ENCODE data around the gene ACBD6.

ACBD6 gene

DNA sequence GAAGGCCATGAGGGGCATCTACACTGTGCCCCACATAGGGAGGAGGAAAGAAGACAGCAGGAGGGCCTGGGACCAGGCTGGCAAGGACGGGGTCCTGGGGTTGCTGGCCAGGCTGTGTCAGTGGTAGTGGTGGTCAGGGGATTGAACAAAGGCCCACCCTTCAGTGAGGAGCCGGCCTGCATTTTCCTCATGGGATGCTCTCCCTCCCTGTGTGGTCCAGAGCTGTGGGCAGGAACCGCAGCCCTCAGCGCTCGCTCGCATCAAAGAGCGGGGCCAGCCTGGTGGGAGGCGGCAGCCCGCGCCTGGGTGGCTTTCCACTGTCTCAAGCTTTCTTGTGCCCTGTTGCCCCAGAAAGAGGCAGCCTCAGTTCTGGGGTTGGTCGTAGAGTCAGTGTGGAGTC is 247.5 kb downstream of the ACBD6 start:
- TF ChIP-seq, protein P1, sequence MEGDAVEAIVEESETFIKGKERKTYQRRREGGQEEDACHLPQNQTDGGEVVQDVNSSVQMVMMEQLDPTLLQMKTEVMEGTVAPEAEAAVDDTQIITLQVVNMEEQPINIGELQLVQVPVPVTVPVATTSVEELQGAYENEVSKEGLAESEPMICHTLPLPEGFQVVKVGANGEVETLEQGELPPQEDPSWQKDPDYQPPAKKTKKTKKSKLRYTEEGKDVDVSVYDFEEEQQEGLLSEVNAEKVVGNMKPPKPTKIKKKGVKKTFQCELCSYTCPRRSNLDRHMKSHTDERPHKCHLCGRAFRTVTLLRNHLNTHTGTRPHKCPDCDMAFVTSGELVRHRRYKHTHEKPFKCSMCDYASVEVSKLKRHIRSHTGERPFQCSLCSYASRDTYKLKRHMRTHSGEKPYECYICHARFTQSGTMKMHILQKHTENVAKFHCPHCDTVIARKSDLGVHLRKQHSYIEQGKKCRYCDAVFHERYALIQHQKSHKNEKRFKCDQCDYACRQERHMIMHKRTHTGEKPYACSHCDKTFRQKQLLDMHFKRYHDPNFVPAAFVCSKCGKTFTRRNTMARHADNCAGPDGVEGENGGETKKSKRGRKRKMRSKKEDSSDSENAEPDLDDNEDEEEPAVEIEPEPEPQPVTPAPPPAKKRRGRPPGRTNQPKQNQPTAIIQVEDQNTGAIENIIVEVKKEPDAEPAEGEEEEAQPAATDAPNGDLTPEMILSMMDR (IDR thresholded peaks at IDR 0.05; ENCODE audit: low read depth, low read length, missing control alignments): no peak
- in situ Hi-C loops (cut with HindIII; ENCODE audit: low sequenced_read_pairs): no loop called here
- DNase-seq (ENCODE audit: low read depth): no peak
- no peak overlapping the region for H3K4me3 ChIP-seq (ENCODE audit: low read depth, low read length)

DNA sequence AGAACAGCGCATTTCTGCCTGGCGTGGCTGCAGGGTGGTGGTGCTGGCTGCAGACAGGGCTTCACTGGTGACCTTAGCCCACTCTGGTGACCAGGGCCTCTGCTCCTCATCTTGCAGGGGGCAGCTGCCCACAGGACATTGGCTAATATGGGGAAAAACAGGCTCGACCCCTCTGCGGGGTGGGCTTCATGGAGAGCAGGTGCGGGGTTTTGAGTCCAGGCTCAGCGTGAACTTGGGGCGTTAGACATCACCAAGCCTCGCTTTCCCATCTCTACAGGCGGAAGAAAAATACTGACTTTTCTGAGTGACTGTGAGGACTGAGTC is 247.9 kb downstream of the ACBD6 start:
- TF ChIP-seq, protein P1 (IDR thresholded peaks at IDR 0.05; ENCODE audit: low read depth, low read length, missing control alignments): no peak
- in situ Hi-C loops (cut with HindIII; ENCODE audit: low sequenced_read_pairs): no loop called here
- no peak for DNase-seq (ENCODE audit: low read depth)
- H3K4me3 ChIP-seq (ENCODE audit: low read depth, low read length): no peak overlapping the region

DNA sequence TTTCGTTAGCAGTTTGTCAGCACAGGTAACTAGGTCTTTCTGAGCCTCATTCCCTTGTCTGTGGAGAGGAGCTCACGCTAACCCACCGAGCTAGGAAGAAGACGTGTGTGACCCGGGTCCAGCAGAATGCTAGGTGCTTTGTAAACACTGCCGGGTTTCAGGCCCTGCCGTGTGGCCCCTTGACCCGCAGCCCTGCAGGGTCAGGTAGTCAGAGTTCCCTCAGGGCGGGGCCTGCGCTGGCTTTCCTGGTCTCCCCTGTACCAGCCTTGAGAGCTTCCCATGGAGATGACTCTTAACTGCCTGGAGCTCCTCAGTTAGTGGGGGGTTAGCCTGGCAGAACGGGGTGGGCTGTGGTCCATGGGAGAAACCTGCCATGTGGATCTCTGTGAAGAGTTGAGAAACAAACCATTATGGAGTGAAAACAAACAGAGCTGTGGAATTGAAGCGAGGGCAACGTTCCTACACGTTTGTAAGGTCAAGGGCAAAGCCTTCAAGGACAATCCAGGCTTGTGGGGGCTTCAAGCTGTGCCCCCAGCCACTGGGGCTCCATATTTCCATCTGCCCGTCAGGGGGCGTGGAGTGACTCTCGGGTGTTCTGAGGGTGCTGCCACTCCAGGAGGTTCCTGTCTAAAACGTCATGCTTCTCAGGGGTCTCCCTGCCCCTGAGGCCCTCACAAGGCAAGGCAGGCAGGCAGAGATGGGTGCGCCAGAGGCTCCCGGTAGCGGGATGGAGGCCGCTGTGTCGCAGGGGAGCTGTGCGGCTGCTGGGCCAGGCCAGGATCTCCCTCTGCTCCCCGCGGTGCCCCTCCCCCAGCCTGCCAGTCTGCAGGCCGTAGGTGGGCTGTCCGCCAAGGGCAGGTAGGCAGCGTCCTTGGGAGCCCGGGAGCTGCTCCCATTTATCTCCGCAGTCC is 248.5 kb downstream of the ACBD6 start:
- TF ChIP-seq, protein P1 (IDR thresholded peaks at IDR 0.05; ENCODE audit: low read depth, low read length, missing control alignments): no peak
- no peak overlapping the region for H3K4me3 ChIP-seq (ENCODE audit: low read depth, low read length)
- no peak for DNase-seq (ENCODE audit: low read depth)
- in situ Hi-C loops (cut with HindIII; ENCODE audit: low sequenced_read_pairs): no loop called here

DNA sequence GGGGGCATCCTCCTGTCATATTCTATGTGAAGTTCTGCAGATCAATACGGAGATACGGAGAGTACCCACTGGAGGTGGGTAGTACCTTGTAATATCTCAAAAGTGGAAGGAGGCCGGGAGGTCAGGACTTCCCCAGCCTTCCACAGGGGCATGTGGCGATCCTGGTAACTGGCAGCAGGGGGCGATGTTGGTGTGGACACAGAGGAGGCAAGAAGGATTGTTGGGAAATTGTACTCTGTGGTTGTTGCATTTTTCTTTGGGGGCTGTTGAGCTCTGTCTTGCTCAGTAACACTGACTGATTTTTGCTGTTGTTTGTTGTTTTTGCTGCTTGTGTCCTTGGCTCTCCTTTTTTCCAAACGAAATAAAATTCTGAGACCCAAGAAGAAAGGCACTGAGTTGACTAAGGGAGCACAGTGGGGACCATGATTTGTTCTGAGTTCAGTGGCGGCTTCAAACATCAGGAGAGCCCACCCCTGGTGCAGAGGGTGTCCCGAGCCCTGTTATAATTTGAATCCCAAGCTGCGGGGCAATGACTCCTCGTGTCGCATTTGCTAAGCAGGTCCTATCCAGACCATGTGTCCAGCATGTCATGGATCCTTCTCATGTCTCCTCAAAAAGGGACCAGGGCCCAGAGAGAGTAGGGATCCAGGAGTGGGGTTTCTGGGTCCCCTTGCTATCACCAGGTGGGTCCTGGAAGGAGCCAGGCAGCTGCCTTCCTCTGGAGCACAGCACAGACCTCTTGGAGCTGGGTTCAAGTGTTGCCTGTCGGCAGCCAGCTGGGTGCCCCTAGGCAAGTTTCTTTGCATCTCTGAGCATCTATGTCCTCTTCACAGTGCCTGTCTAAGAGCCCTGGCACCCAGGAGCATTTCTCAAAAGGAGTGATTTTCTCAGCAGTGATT is 249.5 kb downstream of the ACBD6 start:
- TF ChIP-seq, protein P1 (IDR thresholded peaks at IDR 0.05; ENCODE audit: low read depth, low read length, missing control alignments): peak; percentile 82
- no peak overlapping the region for H3K4me3 ChIP-seq (ENCODE audit: low read depth, low read length)
- DNase-seq (ENCODE audit: low read depth): peak; percentile 8
- in situ Hi-C loops (cut with HindIII; ENCODE audit: low sequenced_read_pairs): no loop called here

DNA sequence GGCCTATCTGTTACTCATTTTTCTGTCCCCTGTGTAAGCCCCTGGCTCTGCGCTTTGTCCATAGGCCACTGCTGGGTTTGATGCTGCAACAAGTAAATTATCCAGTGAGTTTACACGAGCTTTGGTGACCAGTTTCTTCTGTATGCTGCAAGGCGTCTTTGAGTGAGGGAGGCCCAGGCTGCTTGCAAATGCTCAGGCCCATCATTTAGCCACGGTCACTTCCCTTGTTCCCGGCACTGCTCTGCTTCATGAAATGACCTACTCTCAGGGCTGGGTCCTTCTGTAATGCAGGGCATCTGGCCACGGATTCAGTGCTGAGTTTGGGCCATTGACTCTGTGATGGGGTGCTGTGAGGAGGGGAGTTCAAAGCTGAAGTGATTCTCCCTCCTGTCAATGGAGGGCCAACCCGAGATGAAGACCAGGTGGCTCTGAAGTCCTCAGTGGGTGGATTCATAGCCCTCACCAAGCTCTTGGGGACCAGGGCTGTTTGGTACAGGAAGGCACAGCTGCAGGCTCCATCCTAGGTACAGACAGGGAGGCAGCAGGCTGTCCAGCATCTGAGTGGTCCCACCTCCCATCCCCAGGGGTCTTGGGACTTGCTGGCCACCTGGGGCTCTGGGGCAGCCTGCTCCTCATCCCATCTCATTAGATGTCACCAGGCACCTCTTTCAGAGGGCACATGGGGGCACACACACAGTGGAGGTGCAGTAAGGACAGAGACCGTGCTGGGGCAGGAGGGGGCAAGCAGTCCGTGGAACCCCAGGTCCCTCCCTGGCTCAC is 250.7 kb downstream of the ACBD6 start:
- DNase-seq (ENCODE audit: low read depth): no peak
- in situ Hi-C loops (cut with HindIII; ENCODE audit: low sequenced_read_pairs): no loop called here
- TF ChIP-seq, protein P1 (IDR thresholded peaks at IDR 0.05; ENCODE audit: low read depth, low read length, missing control alignments): no peak
- H3K4me3 ChIP-seq (ENCODE audit: low read depth, low read length): no peak overlapping the region

All from astrocyte of the cerebellum (primary cell).